ENCODE results near the gene CORO6. TPM values are rescaled to one million over a fixed set of nuclear protein-coding genes. Genes with fewer than 3 reads are reported as not detected.

The CORO6 gene
- polyA plus RNA-seq, 1 donor (not counting 4 experiments of a cell fraction or from before 2014, with no cell fraction given), result 20.5 TPM

- Histone ChIP-seq H3K9ac (ENCODE audit: control insufficient read depth, extremely low read depth, insufficient read depth, low read length) (peak within 1 kb of the TSS; percentile 78), H3K27me3 (ENCODE audit: control insufficient read depth, extremely low read depth, insufficient read depth, low read length) (no peaks in the 10 kb centered on the region), H3K36me3 (ENCODE audit: control insufficient read depth in 2 of 2, extremely low read depth in 1 of 2, insufficient read depth in 2 of 2, low read length in 2 of 2) (peaks cover 0 to 4% of the 10 kb centered on the region in 2 experiments), H3K79me2 (ENCODE audit: control insufficient read depth, insufficient read depth, low read length) (no peaks in the 10 kb centered on the region), H3K4me3 (ENCODE audit: control insufficient read depth in 2 of 3, extremely low read depth in 1 of 3, insufficient read depth in 2 of 3, low read depth in 1 of 3, low read length in 3 of 3) (peak within 1 kb of the TSS; percentile 57 to 85 (median 81)), H3K9me1 (ENCODE audit: control insufficient read depth, extremely low read depth, insufficient read depth, low read length) (no peaks in the 10 kb centered on the region), H3K9me3 (ENCODE audit: control insufficient read depth, low read depth, low read length) (no peaks in the 10 kb centered on the region), H3K4me2 (ENCODE audit: control insufficient read depth, extremely low read depth, insufficient read depth, low read depth, low read length) (peak within 1 kb of the TSS; percentile 93), H3K27ac (ENCODE audit: control insufficient read depth, insufficient read depth, low read length) (peak within 1 kb of the TSS; percentile 52), H2AFZ (ENCODE audit: control insufficient read depth, low read length) (peak within 1 kb of the TSS; percentile 83), H3K4me1 (ENCODE audit: control insufficient read depth, extremely low read depth, insufficient read depth, low read length) (peaks cover 21% of the 10 kb centered on the region), H4K20me1 (ENCODE audit: control insufficient read depth, extremely low read depth, insufficient read depth, low read length) (no peaks in the 10 kb centered on the region)
- FAIRE-seq (no peak), DNase-seq (ENCODE audit: low read depth, low spot score) (no peak)
- TF ChIP-seq EZH2 (IDR thresholded peaks at IDR 0.05; ENCODE audit: low read length), result no peak
- TF ChIP-seq, protein P1, sequence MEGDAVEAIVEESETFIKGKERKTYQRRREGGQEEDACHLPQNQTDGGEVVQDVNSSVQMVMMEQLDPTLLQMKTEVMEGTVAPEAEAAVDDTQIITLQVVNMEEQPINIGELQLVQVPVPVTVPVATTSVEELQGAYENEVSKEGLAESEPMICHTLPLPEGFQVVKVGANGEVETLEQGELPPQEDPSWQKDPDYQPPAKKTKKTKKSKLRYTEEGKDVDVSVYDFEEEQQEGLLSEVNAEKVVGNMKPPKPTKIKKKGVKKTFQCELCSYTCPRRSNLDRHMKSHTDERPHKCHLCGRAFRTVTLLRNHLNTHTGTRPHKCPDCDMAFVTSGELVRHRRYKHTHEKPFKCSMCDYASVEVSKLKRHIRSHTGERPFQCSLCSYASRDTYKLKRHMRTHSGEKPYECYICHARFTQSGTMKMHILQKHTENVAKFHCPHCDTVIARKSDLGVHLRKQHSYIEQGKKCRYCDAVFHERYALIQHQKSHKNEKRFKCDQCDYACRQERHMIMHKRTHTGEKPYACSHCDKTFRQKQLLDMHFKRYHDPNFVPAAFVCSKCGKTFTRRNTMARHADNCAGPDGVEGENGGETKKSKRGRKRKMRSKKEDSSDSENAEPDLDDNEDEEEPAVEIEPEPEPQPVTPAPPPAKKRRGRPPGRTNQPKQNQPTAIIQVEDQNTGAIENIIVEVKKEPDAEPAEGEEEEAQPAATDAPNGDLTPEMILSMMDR (optimal IDR thresholded peaks at IDR 0.05 in 1 of 3, IDR thresholded peaks at IDR 0.05 in 1 of 3, conservative IDR thresholded peaks at IDR 0.05 in 1 of 3; ENCODE audit: extremely low read depth in 1 of 3, insufficient read depth in 2 of 3, low read length in 3 of 3), result no peak
- dilution Hi-C loops (cut with MboI; ENCODE audit: extremely low pct_ligation_motif_present, low sequenced_read_pairs), result no loop called here
These were observed 56.0 kb downstream of the CORO6 start, which contains the start of gene ABHD15 for GRCh38 chr17:29566473-29567303. Gene ABHD15, minus strand, starts transcription at chr17:29567037. Its CDS starts 71 bp downstream, at chr17:29566966.

- peaks cover 21% of the 10 kb centered on the region for H3K4me1 ChIP-seq (ENCODE audit: control insufficient read depth, extremely low read depth, insufficient read depth, low read length)
- H3K4me2 ChIP-seq (ENCODE audit: control insufficient read depth, extremely low read depth, insufficient read depth, low read depth, low read length), result peak overlapping the region; percentile 74
- dilution Hi-C loops (cut with MboI; ENCODE audit: extremely low pct_ligation_motif_present, low sequenced_read_pairs), result no loop called here
- peak overlapping the region; percentile 44 for H3K9ac ChIP-seq (ENCODE audit: control insufficient read depth, extremely low read depth, insufficient read depth, low read length)
- peak overlapping the region; percentile 36 to 66 (median 46) for H3K4me3 ChIP-seq (ENCODE audit: control insufficient read depth in 2 of 3, extremely low read depth in 1 of 3, insufficient read depth in 2 of 3, low read depth in 1 of 3, low read length in 3 of 3)
- H3K79me2 ChIP-seq (ENCODE audit: control insufficient read depth, insufficient read depth, low read length), result no peaks in the 10 kb centered on the region
- TF ChIP-seq, protein P1 (optimal IDR thresholded peaks at IDR 0.05 in 1 of 3, IDR thresholded peaks at IDR 0.05 in 1 of 3, conservative IDR thresholded peaks at IDR 0.05 in 1 of 3; ENCODE audit: extremely low read depth in 1 of 3, insufficient read depth in 2 of 3, low read length in 3 of 3), result no peak
- no peak for TF ChIP-seq EZH2 (IDR thresholded peaks at IDR 0.05; ENCODE audit: low read length)
- H3K9me1 ChIP-seq (ENCODE audit: control insufficient read depth, extremely low read depth, insufficient read depth, low read length), result no peaks in the 10 kb centered on the region
- no peaks in the 10 kb centered on the region for H3K9me3 ChIP-seq (ENCODE audit: control insufficient read depth, low read depth, low read length)
- H3K27me3 ChIP-seq (ENCODE audit: control insufficient read depth, extremely low read depth, insufficient read depth, low read length), result no peaks in the 10 kb centered on the region
- H4K20me1 ChIP-seq (ENCODE audit: control insufficient read depth, extremely low read depth, insufficient read depth, low read length), result no peaks in the 10 kb centered on the region
- peaks cover 0 to 4% of the 10 kb centered on the region in 2 experiments for H3K36me3 ChIP-seq (ENCODE audit: control insufficient read depth in 2 of 2, extremely low read depth in 1 of 2, insufficient read depth in 2 of 2, low read length in 2 of 2)
- no peak for FAIRE-seq
- H2AFZ ChIP-seq (ENCODE audit: control insufficient read depth, low read length), result peak overlapping the region; percentile 53
- DNase-seq (ENCODE audit: low read depth, low spot score), result no peak
- no peak overlapping the region for H3K27ac ChIP-seq (ENCODE audit: control insufficient read depth, insufficient read depth, low read length)
These were observed 56.9 kb downstream of the CORO6 start for GRCh38 chr17:29565643-29566472.

Small RNA genes lying within 50 kb of the gene (small RNA-seq; reads per million reads assigned to genes)
- 0 reads per million in 3 experiments for gene RNU6-920P (ENCODE audit: insufficient read length in 3 of 3, low read depth in 3 of 3, low replicate concordance in 1 of 3)

Other genes with a start within 250 kb of the CORO6 start
- gene TAOK1, start 232.5 kb downstream of the CORO6 start, polyA plus RNA-seq, result 17.8 to 26.7 TPM (median 19.4 TPM) in 3 replicates
- 6.2 to 6.9 TPM (median 6.8 TPM) in 3 replicates for gene ABHD15, start 55.9 kb downstream of the CORO6 start, polyA plus RNA-seq
- gene TP53I13, start 54.2 kb downstream of the CORO6 start, polyA plus RNA-seq, result 11.9 to 34.7 TPM (median 14.5 TPM) in 3 replicates
- 35.9 to 42.7 TPM (median 37.9 TPM) in 3 replicates for gene GIT1, start 33.3 kb downstream of the CORO6 start, polyA plus RNA-seq
- gene ANKRD13B, start 29.8 kb downstream of the CORO6 start, polyA plus RNA-seq, result 3.7 to 6.5 TPM (median 5.0 TPM) in 3 replicates

Measured in keratinocyte (primary cell).